HG03175 (cell line): ENCODE data around the gene NME8.
"Not testable (repeated sequence)": the region's sequence is repeated elsewhere in the genome, so short reads cannot be mapped to it uniquely, and the experiment has no call there.

Experiments
- ATAC-seq: cut with Tn5 transposase; IDR thresholded peaks from one replicate; pipeline ENCODE4 v1.9.1; 2021; ENCODE audit warnings: mild to moderate bottlenecking, moderate library complexity; ENCODE audit not compliant: unreplicated experiment

The NME8 gene, protein sequence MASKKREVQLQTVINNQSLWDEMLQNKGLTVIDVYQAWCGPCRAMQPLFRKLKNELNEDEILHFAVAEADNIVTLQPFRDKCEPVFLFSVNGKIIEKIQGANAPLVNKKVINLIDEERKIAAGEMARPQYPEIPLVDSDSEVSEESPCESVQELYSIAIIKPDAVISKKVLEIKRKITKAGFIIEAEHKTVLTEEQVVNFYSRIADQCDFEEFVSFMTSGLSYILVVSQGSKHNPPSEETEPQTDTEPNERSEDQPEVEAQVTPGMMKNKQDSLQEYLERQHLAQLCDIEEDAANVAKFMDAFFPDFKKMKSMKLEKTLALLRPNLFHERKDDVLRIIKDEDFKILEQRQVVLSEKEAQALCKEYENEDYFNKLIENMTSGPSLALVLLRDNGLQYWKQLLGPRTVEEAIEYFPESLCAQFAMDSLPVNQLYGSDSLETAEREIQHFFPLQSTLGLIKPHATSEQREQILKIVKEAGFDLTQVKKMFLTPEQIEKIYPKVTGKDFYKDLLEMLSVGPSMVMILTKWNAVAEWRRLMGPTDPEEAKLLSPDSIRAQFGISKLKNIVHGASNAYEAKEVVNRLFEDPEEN

DNA sequence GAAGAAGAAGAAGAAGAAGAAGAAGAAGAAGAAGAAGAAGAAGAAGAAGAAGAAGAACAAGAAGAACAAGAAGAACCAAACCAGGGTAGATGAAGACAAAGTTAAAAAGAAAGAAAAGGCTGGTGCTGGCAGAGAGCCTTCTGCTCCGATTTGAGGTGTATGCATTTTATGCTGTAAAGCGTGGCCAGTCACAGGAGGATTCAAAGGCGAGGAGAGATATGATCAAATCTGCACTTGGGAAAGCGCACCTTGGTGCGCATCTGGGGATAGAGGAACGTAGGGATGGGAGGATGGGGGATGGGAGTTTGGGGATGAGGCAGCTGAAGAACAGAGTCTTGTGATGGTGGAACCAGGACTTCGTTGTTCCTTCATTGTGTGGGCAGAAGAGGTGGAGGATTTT lies at the start of gene NME8:
TSS of gene NME8 (plus strand) at position 301 of the 400 bp plus-strand sequence. CDS start 1,670 bp downstream, outside the sequence.
- no peak for ATAC-seq

DNA sequence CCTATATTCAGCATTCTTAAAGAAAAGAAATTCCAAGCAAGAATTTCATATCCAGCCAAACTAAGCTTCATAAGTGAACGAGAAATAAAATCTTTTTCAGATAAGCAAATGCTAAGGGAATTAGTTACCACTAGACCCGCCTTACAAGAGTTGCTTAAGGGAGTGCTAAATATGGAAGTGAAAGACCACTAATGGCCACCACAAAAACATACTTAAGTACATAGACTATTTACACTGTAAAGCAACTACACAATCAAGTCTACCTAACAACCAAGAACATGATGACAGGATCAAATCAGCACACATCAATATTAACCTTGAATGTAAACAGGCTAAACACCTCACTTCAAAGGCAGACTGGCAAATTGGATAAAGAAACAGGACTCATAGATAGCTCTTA lies 42.2 kb upstream of the NME8 start:
- no peak for ATAC-seq

DNA sequence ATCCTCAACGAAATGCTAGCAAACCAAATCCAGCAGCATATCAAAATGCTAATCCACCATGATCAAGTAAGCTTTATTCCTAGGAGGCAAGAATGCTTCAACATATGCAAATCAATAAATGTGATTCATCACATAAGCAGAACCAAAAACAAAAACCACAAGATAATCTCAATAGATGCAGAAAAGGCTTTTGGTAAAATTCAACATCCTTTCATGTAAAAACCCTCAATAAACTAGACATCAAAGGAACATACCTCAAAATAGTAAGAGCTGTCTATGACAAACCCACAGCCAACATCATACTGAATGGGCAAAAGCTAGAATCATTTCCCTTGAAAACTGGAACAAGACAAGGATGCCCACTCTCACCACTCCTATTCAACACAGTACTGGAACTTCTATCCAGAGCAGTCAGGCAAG lies 36.2 kb upstream of the NME8 start:
- not testable (repeated sequence) for ATAC-seq

DNA sequence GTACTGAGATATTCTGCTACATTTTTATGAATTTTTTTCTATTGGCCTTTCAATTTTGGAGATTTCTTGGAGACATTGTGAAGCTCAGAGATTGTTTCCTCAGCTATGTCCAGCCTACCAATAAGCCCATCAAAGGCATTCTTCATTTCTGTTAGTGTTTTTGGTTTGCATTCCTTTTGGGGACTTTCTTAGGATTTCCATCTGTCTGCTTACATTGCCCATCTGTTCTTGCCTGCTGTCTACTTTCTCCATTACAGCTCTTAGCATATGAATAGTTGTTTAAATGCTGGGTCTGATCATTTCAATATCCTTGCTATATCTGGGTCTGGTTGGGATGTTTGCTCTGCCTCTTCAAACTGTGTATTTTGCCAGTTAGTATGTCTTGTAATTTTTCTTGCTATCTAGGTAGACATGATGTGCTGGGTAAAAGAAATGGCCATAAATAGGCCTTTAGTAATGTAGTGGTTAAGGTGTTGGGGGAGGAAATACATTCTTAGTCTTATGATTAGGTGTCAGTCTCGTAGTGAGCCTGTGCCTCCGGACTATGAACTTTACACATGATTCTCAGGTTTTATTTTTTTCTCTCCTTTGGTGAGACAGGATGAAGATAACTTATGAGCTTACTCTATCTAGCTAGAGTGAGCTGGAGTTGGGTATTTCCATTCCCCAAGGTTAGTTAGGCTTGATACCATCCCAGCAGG lies 32.6 kb upstream of the NME8 start:
- ATAC-seq = peak; percentile 97

DNA sequence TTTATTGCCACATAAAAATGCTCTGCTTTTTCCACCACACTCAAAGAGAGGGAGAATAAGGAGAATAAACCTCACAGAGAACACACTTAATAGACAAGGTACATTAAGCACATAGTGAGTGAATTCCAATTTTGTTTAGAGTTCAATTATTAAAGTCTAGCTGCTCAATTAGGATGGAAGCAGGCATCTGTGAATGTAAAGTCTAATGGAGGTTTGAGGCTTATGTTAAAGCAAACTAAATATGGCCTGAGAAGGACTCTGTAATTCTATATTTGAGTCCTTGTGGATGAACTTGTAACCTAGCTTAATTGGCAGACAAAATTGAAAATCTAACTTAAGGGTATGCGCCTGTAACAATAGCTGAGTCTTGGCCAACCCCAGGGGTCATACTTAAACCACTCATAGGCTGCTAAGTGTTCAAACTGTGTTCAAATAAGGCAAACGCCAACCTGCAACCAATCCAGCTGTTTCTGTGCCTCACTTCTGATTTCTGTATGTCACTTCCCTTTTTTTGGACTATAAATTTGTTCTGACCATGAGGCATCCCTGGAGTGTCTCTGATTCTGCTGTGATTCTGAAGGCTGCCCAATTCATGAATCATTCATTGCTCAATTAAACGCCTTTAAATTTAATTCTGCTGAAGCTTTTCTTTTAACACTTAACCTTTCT lies 31.3 kb upstream of the NME8 start:
- no peak for ATAC-seq

DNA sequence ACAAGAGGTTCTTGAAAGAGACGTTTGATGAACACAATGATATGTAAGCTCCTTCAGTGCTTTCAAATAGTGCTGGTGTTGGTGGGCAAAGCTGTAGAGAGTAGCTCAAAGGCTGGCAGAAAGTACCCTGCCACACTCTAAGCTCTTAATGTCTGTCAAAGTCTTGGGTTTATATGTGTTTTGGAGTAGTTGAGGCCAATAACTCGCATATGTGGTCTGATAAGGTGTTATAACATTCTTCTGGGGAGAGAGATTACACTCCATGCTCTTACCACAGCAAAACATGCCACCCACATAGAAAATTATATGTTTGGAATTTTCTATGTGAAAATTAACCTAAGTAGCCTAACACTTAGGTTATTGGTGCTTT lies 30.8 kb upstream of the NME8 start:
- ATAC-seq = no peak

DNA sequence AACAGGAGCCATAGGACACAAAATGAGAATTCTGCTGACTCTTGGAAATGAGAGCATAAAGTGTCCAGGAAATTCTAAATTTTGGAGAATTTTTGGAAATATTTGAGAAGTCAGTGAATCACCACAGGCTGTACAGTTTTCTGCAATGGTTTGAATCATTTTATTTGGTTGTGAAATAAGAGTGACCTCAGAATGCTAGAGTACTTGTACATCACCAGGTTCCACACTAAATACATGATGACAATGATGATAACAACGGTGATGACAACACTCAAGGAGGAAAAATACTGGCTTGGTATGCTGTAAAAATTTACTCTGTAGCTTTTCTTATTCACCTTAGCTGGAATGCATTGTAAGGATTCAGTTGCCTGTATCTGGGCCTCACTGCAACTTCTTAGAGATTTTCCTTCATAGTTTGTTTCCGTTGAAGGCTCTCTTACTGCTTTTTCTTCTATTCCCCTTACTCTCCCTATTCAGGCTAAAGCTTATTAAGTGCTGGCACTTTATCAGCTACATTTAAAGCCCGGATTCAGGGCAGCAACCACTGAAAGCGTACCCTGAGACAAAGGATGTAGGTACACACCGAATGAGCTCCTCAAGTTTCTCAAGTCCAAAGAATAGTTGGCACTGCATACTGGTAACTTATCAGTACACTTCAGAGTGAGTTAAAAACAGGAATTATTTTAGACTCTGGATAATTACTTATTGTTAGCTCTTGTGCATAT lies 30.2 kb upstream of the NME8 start:
- ATAC-seq = no peak

DNA sequence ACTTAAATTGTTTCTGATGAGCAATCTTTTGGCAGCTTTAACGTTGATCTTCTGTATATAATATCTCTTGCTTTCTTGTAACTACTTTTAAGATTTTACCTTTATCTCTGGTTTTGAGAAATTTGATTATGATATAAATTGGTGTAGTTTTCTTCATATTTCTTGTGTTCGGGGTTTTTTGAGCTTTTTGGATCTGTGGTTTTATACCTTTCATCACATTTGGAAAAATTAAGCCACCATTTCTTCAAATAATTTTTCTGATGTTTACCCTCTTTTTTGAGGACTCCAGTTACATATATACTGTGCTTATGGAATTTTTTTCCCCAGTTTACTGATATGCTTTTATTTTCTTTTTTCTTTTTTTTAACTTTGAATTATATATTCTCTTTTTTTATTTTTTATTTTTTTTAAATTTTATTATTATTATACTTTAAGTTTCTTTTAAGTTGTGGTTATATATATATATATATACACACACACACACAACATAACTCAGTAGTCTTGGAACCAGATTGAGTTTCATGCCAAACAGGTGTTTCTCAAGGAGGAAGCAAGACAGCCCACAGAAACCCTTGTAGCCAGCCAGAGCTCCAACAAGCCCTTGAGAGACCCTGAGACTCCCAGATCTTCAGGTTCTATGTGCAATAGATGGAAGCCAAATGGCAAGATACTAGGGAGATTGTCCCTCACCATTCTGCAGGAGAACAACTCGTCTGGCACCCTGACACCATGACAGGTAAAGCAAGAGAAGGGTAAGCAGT lies 27.5 kb upstream of the NME8 start:
- peak; percentile 65 for ATAC-seq

DNA sequence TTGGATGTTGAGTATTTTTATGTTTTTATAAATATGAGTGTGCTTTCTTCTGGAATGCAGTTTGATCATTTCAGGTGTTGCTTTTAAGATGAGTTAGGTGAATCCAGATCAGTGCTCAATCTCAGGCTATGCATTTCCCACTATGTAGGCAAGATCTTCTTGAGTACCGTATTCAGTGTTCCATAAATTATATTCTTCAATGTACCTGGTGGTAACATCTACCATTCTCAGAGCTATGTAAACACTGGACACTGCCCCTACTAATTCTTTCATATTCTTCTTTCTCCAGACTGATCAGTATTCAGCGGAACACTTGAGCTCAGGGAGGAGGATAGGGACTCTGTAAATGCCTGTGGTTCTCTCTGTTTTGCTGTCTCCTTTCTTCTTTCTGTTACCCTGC lies 25.5 kb upstream of the NME8 start:
- no peak for ATAC-seq

DNA sequence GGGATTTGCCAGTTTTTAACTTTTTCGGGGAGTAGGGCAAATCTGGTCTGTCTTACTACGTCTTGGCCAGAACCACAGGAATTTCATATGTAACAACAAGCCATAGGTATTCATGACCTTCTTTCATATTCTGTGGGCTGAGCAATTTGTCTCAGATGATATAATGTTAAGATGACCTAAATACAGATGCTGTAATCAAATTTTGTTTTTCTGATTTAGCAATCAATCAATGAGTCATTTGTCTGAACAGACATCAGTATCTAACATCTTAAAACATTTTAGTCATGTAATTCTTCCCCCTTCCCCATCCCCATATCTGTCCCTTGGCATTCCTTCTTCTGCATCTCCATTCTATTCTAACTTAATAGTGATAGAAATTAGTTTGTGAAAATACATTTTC lies 24.8 kb upstream of the NME8 start:
- no peak for ATAC-seq

DNA sequence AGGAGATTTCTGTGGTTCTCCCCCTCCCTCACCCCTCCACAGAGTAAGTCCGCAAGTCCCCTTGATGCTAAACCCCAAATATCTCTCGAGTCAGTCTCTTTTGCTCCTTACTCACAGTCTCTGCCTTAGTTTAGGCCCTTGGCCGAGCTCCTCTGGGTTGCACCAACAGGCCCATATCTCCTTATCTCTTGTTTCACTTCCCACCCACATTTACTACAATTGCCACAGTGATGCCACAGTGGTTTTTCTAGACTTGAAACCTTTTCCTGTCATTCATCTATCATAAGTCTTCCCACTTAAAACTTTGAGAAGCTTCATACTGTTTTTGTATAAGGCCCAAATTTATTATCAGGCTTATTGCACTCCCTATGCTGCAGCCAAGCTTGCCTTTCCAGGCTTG lies 23.4 kb upstream of the NME8 start:
- no peak for ATAC-seq

DNA sequence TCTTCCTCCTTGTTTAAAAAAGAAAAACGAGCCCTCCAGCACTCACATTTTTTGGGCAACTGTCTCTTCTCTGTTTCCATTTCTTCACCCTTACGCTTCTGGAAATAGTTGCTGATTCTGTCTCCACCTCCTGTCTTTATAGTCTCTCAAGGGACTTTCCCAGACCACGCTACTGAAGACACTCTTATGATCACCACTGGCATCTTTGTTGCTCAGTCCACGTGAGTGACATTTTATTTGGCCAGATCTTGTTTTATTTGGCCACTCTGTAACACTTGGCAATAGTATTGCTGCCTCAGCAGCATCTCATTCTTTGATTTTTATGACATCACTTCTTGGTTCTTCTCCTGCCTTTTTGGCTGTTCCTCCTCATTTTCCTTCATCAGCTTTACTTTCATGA lies 21.6 kb upstream of the NME8 start:
- ATAC-seq = no peak

DNA sequence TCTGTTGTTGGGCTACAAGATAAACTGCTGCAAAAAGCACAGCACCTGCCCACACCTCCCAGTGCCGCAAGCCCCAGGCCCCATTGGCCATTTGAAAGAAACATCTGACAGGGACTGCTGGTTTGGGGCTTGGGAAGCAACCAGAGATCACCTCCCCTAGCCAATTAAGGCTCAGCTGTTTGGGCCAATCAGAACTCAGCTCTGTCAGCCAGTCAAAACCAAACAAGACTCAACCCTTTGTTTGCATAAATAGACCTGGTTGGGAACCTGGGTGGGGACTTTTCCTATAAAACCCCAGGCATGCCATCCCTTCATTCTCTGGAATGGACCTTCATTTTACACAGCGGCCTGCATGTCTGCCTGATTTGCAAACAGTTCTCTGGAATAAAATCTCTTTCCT lies 17.2 kb upstream of the NME8 start:
- no peak for ATAC-seq

DNA sequence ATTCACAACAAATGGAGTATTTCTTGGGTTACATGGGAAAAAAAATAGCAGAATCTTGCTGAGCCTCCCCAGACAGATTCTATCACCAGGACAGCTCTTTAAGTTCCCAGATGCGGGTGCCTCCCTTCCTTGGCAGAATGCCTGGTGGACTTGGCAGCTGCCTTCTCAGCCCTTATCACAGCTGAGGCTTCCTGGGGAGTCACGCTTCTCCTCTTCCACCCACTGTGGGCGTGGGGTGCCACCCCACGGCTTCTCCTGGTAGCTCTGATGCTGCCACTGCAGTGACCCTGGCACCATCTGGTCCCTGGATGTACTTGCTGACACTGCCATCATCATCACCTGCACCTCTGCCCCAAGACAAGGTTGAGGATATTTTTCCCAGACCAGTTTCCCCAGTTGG lies 16.2 kb upstream of the NME8 start:
- ATAC-seq = peak; percentile 85

DNA sequence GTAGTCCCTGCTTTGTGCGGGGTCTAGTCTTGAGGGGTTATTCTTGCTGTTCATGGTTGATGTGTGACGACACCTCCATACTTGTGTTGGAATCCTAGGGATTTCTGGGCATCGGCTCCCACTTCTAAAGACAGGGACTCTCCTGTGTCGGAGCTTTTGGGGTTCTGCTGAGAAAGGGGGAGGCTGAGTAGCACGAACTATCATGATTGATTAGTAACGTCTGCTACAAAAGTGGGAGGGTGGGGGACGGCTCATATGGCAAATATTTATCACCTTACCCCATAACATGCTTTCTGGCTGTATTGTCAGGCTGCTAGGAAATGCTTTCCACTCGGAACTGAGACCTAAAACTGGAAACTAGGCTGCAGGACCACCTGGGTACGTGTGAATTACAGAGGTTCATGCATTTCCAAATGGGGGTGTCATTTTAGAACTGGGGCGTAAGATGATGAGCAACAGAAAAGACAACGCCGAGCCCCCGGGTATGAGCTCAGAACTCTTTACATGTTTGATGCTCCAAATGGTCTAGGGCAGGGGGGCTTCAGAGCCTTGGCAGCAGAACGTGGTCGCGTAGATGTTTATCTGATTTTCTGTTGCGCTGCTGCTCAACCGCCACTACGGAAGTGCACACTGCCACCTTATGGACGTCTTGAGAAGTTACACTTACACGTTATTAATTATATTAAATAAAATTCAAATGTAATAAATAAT lies 15.1 kb upstream of the NME8 start:
- no peak for ATAC-seq

DNA sequence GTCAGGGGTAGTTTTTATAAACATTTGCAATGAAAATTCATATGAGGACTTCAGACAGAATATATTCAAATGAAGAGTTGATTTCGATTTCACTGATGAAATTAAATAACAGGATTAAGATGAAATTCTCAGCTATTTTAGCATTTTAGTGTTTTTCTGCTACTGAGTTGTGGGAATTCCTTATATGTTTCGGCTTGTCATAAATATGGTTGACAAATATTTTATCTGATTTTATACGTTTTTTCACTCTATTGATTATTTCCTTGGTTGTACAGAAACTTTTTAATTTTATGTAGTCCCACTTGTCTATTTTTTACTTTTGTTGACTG lies 14.6 kb upstream of the NME8 start:
- no peak for ATAC-seq

DNA sequence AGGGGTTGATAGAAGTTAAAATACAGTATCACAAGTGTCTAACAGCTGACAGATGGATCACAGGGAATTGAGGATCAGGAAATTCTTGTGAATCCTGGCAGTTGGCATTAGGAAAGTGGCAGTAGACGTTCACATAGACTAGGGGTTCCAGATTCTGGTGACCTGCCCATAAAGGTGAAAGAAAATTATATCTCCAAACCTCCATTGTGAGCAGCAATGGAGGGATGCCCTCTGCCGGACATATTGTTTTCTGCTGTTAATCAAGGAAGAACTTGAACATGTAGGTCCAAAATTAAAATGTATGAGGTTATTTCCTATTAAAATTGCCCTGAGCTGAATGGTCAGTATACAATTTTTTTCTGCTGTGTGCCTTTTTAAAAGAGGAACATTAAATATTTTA lies 5.1 kb downstream of the NME8 start:
- ATAC-seq = no peak

DNA sequence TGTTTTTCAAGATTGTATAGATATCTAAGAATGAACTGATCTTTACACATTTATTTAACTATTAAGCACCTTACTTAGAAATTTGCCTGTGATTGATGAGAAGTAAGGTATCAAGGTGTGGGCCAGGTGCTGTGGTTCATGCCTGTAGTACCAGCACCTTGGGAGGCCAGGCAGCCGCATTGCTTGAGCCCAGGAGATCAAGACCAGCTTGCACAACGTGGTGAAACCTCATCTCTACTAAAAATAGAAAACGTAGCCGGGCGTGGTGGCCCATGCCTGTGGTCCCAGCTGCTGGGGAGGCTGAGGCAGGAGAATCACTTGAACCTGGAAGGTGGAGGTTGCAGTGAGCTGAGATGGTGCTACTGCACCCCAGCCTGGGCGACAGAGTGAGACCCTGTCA lies 33.7 kb downstream of the NME8 start:
- no peak for ATAC-seq

DNA sequence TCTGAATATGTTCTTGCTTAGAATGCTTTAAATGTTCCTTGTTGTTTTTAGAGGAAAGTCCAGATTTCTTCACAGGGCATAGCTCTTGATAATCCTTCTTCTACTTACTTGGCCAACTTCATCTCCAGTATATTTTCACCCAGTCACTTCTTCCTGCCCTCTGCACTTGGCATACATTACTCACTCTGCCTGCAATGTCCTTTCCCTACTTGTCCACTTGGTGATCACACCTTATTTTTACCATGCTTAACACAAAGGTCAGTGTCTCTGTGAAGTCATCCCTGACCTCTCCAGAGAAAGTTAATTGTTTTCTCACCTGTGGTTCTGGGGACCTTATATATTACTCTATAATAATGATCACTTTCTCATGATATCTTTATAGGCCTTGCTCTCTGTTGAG lies 45.0 kb downstream of the NME8 start:
- no peak for ATAC-seq

DNA sequence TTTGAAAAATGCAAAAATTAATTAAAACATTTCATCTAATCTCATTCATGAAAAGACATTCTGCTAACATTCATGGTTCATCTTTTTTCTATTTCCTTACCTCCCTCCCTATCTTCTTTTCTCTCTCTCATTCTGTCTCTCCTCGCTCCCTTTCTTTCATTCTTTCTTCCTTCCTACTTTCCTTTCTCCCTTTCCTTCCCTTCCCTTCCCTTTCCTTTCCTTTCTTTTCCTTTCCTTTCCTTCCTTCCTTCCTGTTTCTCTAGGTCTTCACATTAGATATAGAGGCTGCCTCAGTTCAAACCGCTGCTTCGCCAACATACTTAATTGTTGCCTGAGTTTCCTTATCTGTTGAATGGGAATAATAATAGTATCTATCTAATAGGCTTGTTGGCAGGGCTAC lies 46.3 kb downstream of the NME8 start:
- ATAC-seq = no peak
